LNCAP (cell line): ENCODE data around the gene PCDH15.
A peak's percentile ranks its signal among the peaks of the same experiment; 100 is the strongest.

Experiments used
- TF ChIP-seq, protein P1 (sequence below): fragments of 450-650 bp; IDR thresholded peaks from 2 replicates; pipeline ENCODE4 v1.5.1; 2017; ENCODE audit warnings: mild to moderate bottlenecking

PCDH15 gene

DNA sequence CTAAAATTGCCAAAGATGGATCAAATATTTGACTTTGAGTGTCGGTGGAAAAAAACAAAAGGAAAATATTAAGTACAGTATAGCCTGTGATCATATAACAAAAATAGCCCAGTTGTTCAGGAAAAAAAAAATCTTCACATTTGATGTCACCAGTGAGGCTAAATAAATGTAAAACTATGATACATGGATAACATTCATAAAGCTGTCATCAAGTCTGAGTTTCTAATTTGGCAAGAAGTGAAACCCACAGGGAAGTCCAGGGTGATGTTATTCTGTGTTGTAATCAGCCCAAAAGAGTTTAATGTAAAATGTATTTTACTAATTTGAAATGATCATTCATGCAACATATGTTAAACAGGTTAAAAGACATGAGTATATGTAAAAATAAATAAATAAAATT lies 908.0 kb downstream of the PCDH15 start:
- TF ChIP-seq, protein P1, sequence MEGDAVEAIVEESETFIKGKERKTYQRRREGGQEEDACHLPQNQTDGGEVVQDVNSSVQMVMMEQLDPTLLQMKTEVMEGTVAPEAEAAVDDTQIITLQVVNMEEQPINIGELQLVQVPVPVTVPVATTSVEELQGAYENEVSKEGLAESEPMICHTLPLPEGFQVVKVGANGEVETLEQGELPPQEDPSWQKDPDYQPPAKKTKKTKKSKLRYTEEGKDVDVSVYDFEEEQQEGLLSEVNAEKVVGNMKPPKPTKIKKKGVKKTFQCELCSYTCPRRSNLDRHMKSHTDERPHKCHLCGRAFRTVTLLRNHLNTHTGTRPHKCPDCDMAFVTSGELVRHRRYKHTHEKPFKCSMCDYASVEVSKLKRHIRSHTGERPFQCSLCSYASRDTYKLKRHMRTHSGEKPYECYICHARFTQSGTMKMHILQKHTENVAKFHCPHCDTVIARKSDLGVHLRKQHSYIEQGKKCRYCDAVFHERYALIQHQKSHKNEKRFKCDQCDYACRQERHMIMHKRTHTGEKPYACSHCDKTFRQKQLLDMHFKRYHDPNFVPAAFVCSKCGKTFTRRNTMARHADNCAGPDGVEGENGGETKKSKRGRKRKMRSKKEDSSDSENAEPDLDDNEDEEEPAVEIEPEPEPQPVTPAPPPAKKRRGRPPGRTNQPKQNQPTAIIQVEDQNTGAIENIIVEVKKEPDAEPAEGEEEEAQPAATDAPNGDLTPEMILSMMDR, result no peak

DNA sequence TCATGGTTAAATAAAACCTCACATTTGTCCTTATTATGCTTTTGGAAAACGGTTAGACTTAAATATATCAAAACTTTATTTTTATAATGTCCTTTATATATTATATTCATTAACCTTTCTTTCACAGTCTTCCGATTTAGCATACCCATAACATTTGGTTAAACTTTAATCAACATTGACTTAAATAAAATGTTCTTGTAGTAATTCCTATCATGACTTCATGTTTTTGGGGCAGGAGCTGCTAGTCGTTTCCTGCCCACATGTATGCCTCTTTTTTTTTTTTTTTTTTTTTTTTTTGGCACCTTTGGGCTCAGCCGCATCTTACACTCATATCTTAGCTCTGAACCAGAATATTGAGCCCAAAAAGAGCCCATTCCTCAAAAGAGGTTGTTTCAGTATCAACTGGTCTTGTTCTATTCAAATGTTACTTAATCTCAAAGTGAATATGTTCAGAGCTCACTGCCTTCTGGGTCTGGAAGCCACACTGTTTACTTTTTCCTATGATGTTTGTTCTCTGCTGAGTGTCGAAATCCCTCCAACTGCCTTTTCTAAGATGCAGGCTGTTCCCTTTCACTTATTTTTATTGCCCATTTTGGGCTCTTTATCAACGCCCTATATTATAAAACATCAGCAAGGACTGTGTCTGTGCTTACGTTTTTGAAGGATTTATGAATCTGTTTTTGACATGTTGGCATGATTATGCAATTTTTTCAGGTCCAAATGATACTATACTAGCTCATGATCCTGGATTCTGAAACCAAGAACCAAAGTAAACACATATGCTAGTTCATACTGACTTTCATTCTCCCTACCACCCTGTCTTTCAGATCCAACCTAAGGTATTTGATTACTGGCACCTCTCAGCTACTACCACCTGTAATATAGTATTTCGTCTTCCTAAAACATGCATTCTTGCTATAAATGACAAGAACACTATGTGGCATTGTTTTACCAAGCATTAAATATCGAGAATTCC lies 914.4 kb downstream of the PCDH15 start:
- TF ChIP-seq, protein P1, result peak; percentile 16; the same call in 1 of the 2 replicates

DNA sequence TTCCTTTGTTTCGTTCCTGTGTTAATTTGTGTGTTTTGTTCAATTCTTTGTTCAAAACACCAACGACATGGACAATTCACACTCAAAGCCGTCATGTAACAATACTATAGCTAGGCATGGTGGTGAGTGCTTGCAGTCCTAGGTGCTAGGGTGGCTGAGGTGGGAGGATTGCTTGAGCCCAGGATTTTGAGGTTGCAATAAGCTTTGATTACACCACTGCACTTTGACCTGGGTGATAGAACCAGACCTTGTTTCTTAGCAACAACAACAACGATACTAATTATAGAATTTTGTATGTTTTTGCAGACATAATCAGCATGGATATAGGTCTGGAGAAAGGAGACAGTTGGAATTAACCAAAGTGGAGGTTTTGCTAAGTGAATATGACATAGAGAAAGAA lies 936.2 kb downstream of the PCDH15 start:
- TF ChIP-seq, protein P1, result no peak

DNA sequence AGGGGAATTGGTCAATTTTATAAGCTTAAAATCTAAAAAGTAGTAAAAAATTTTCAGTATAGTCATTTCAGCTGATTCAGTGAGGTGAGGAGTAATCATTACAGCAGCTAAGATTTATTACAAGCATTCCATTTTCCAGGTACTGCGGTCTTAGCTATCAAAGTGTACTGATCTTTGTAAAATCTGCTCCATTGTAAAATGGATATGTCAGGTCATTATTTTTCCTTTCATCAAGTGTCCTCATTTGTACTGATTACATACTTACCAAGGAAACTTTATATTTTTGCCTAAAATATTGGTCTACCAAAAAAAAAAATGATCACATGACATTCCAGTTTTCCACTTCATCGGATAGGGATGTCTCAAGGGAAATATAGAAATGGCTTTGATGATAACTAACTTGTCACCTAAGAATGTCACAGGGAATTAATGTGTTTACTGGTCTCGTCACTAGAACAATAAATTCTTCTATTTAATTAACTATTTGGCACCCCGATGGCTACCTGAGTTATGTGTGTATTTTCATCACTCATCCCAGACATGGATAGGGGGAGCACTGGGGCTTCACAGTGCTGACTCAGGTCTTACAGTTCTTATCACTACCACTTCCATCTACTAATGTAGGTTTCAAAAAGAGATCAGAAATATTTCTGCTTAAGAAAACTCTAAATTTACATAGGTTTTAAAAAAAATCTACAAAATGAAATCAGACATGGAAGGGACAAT lies 948.4 kb downstream of the PCDH15 start:
- TF ChIP-seq, protein P1, result no peak

DNA sequence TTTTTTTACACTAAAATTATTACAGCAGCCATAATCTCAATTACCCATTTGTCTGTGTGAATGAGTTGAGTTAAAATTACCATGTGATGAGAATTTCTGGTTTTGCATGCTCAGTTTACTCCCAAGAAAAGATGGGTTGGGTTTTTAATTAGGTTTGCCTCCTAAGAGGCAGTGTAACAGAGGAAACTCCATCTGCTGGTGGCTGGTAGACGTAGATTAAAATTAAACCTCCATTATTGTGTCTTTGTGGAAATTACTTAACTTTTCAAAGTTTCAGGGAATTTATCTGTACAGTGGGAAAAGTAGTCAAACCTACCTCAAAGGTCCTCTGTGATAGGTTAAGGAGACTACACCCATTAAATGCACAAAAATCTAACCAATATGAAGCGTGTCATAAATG lies 954.2 kb downstream of the PCDH15 start:
- TF ChIP-seq, protein P1, result peak; percentile 40; the same call in 1 of the 2 replicates

DNA sequence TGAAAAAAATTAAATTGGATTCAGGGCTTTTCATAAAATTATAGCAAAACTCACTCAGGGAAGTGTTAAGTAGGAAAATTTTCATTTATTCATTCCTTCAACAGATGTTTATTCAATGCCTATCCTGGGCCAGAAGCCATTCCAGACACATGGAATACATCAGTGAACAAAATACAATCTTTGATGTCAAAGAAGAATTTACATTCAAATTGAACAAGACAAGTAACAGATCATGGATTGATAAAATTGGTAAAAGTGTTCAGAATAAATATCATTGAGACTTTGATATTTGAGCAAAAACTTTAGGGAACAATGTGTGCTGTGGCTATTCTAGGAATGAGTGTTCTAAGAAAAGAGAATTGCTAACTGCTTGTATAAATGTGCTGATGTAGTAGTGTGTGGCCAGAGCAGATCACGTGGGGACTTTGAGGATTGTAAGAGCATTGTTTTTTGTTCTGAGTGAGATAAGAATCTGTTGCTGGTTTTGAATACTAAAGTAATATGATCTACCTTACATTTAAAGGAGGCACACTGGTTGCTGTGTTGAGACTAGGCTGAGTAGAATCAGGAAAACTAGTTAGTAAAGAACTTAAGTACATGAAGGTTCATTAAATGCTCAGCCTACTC lies 957.2 kb downstream of the PCDH15 start:
- TF ChIP-seq, protein P1, result no peak

DNA sequence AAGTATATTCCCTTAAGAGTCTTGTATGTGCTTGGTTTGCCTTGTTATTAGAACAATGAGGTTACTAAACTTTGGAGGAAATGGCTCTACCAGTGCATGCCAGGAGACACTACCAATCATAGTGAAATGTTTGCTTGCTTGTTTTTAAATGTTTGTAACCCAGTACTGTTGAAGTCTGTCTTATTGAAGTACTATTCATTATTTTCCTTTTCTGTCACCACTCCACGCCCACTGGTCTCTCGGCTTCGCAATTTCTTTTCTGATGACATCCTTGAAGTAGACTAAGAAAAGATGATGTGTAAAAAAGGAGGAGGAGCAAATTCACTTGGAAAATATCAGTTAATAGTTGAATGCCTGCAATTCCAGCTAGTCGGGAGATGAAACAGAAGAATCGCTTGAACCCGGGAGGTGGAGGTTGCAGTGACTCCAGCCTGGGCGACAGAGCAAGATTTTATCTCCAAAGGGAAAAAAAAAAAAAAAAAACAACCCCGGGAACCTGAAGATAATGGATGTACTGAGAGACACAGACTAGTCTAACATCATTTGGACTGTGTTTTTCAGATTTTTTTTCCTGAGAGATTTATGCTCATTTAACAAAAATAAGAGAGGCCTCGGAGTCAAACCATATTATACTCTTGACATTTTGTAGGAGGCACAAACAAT lies 959.4 kb downstream of the PCDH15 start:
- TF ChIP-seq, protein P1, result no peak
